ENCODE measurements around the gene POU6F2.

POU6F2 gene

DNA sequence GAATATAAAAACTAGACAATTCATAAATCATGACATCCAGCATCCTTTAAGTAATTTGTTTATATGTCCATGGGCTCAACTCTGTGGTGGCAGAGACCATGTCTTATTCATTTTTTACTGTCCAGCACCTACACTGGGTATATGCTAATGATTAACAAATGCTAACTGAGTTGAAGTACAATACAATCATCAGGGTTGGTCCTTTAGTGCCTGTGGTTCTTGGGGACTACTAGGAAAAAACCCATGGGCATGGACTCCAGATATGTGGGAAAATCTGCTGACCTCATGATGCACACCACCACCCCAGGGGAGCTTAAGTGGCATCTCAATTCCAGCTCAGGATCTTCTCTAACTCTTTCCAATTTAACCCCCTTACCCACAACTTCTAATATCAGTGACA, 503.2 kb downstream of the POU6F2 start:
- H3K9me3 ChIP-seq, result no peaks in the 10 kb centered on the region
- no peak overlapping the region for H3K27ac ChIP-seq
- DNase-seq, result no peak
- TF ChIP-seq, protein P1, sequence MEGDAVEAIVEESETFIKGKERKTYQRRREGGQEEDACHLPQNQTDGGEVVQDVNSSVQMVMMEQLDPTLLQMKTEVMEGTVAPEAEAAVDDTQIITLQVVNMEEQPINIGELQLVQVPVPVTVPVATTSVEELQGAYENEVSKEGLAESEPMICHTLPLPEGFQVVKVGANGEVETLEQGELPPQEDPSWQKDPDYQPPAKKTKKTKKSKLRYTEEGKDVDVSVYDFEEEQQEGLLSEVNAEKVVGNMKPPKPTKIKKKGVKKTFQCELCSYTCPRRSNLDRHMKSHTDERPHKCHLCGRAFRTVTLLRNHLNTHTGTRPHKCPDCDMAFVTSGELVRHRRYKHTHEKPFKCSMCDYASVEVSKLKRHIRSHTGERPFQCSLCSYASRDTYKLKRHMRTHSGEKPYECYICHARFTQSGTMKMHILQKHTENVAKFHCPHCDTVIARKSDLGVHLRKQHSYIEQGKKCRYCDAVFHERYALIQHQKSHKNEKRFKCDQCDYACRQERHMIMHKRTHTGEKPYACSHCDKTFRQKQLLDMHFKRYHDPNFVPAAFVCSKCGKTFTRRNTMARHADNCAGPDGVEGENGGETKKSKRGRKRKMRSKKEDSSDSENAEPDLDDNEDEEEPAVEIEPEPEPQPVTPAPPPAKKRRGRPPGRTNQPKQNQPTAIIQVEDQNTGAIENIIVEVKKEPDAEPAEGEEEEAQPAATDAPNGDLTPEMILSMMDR (IDR thresholded peaks at IDR 0.05), result no peak
- H3K27me3 ChIP-seq, result no peaks in the 10 kb centered on the region
- no peaks in the 10 kb centered on the region for H3K36me3 ChIP-seq
- intact Hi-C loops (cut with DNase I; ENCODE audit: low total_unique reads), result no loop called here
- no peak overlapping the region for H3K4me3 ChIP-seq
- no peaks in the 10 kb centered on the region for H3K4me1 ChIP-seq

DNA sequence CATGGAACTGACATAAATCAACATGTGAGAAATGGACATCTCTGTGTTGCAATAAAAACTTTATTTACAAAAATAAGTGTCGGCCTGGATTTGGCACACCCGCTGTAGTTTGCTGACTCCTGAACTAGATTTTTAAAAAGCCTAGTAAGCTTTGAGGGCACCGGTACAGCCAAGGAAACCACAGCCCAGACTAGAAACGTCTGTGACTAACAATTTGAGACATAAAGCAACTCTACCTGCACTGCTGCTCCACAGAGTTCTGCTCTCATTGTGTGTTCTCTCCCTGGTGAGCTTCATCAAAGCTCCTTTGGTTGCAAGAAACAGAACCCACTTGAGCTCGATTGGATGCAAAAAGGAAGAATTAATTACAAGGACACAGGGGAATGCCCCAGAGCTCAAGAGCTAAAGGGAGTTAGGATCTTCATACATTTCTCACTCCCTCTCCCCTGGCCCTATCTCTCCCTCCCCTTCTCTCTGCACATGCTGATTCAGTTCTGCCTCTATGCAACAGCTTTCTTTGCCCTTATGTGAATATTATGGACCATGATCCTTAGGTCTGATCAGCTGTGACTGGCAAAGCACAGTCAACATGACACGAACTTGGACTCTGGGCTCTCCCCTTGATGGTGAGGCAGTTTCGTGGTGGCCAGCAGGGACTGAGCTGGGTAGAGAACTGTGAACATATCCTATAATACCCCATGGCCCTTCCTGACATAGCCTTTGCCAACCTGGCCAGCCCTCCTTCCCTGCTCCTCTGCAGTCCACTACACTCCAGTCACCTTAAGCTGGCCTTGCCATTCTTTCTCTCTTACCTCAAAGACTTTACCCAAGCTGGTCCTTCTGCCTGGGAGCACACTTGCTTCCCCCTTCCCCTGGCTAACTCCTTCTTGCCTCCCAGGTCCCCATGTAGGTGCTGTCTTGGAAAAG, 511.0 kb downstream of the POU6F2 start:
- Histone ChIP-seq H3K36me3 (no peaks in the 10 kb centered on the region), H3K27ac (no peak overlapping the region), H3K4me1 (no peaks in the 10 kb centered on the region), H3K27me3 (peaks cover 0 to 3% of the 10 kb centered on the region in 2 donors), H3K9me3 (no peaks in the 10 kb centered on the region), H3K4me3 (no peak overlapping the region)
- TF ChIP-seq, protein P1 (IDR thresholded peaks at IDR 0.05), result no peak
- no peak for DNase-seq
- intact Hi-C loops (cut with DNase I; ENCODE audit: low total_unique reads), result no loop called here

DNA sequence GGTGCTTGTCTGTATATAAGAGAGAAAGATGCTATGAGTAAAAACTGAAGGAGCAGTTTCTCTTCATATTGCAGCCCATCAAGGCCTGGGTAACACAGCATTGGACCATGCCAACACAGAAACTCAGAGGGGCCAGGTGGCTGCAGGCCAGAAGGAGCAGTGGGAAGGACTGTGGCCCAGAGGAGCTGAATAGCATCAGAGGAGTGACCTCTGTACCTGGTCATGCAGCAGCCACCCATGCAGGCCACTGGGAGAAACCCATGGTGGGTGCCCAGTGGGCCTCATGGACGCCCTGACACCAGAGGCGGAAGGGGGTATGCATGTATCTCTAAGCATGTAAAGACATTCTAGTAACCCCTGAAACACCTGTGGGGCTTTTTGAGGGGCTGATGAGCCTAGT, 512.6 kb downstream of the POU6F2 start:
- H3K4me3 ChIP-seq, result no peak overlapping the region
- H3K36me3 ChIP-seq, result no peaks in the 10 kb centered on the region
- H3K9me3 ChIP-seq, result no peaks in the 10 kb centered on the region
- peaks cover 0 to 3% of the 10 kb centered on the region in 2 donors for H3K27me3 ChIP-seq
- DNase-seq, result no peak
- H3K27ac ChIP-seq, result no peak overlapping the region
- H3K4me1 ChIP-seq, result no peaks in the 10 kb centered on the region
- intact Hi-C loops (cut with DNase I; ENCODE audit: low total_unique reads), result no loop called here
- TF ChIP-seq, protein P1 (IDR thresholded peaks at IDR 0.05), result no peak

DNA sequence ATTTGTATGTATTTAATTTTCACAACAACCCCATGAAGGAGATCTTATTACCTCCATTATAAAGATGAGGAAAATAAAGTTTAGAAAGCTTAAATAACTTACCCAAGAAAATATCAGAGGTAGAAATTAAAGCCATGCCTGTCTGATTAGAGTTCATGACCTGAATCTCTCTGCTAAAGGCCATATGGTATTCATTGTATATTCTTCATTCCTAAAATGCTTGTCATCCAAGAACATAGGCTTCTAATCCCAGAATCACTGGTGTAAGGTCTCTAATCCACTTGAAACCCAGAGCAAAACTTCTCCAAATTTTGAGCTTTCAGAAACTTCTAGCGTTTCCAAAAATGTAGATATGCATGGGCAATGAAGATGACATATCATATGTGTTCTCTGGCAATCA, 516.2 kb downstream of the POU6F2 start:
- H3K27me3 ChIP-seq, result peaks cover 0 to 3% of the 10 kb centered on the region in 2 donors
- H3K4me1 ChIP-seq, result no peaks in the 10 kb centered on the region
- intact Hi-C loops (cut with DNase I; ENCODE audit: low total_unique reads), result no loop called here
- no peak for DNase-seq
- TF ChIP-seq, protein P1 (IDR thresholded peaks at IDR 0.05), result no peak
- H3K9me3 ChIP-seq, result no peaks in the 10 kb centered on the region
- no peak overlapping the region for H3K4me3 ChIP-seq
- H3K36me3 ChIP-seq, result no peaks in the 10 kb centered on the region
- H3K27ac ChIP-seq, result no peak overlapping the region

DNA sequence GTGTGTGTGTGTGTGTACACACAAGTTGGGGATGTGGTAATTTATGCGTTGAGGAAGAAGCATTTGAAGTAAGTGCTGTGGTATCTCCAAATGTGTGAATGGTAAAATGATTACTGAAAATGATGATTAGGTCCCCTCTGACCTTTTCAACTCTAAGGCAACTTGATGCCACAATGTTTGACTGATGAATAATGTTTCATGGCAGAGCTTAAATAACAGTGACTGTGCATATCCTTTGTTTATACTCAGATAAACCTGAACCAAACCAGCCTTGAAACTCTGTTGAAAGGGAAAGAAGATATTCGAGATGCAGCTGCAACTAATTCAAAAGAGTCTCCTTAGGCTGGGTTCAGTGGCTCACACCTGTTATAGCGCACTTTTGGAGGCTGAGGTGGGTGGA, 523.6 kb downstream of the POU6F2 start:
- TF ChIP-seq, protein P1 (IDR thresholded peaks at IDR 0.05), result no peak
- DNase-seq, result no peak
- Histone ChIP-seq H3K9me3 (no peaks in the 10 kb centered on the region), H3K4me3 (no peak overlapping the region), H3K27me3 (no peaks in the 10 kb centered on the region), H3K4me1 (no peaks in the 10 kb centered on the region), H3K27ac (no peak overlapping the region), H3K36me3 (no peaks in the 10 kb centered on the region)
- intact Hi-C loops (cut with DNase I; ENCODE audit: low total_unique reads), result no loop called here
